GM19240 (cell line): ENCODE data around the gene EEFSEC.

Experiments
- DNase-seq: peaks from one replicate; pipeline ENCODE4 v3.0.0; 2011; ENCODE audit warnings: low spot score; ENCODE audit not compliant: insufficient read length

The EEFSEC gene

GRCh38 chr3:128409624-128410581, 256.6 kb downstream of the EEFSEC start:
- DNase-seq, result no peak

GRCh38 chr3:128410669-128411573, 257.6 kb downstream of the EEFSEC start:
- DNase-seq, result no peak

- no peak for DNase-seq
Measured at GRCh38 chr3:128411574-128412064, 258.3 kb downstream of the EEFSEC start.

GRCh38 chr3:128412180-128413002, 259.1 kb downstream of the EEFSEC start:
- DNase-seq, result no peak

GRCh38 chr3:128413003-128413370, 259.7 kb downstream of the EEFSEC start:
- no peak for DNase-seq

GRCh38 chr3:128413413-128414205, 260.3 kb downstream of the EEFSEC start:
- no peak for DNase-seq

- DNase-seq, result no peak
Measured at GRCh38 chr3:128415200-128415772, 262.0 kb downstream of the EEFSEC start.

- DNase-seq, result no peak
Measured at GRCh38 chr3:128415773-128416577, 262.7 kb downstream of the EEFSEC start.

- no peak for DNase-seq
Measured at GRCh38 chr3:128416578-128417211, 263.4 kb downstream of the EEFSEC start.

GRCh38 chr3:128418900-128419299, 265.6 kb downstream of the EEFSEC start:
- no peak for DNase-seq

- DNase-seq, result no peak
Measured at GRCh38 chr3:128419311-128419710, 266.0 kb downstream of the EEFSEC start.

- no peak for DNase-seq
Measured at GRCh38 chr3:128420289-128420688, 267.0 kb downstream of the EEFSEC start.

GRCh38 chr3:128420720-128421438, 267.6 kb downstream of the EEFSEC start:
- no peak for DNase-seq

GRCh38 chr3:128421439-128421836, 268.2 kb downstream of the EEFSEC start:
- DNase-seq, result no peak

GRCh38 chr3:128421966-128422365, 268.7 kb downstream of the EEFSEC start:
- DNase-seq, result no peak

GRCh38 chr3:128422762-128423524, 269.7 kb downstream of the EEFSEC start:
- no peak for DNase-seq

- DNase-seq, result no peak
Measured at GRCh38 chr3:128423525-128424147, 270.4 kb downstream of the EEFSEC start.
